ENCODE measurements around the gene ALDH18A1.

The ALDH18A1 gene

DNA sequence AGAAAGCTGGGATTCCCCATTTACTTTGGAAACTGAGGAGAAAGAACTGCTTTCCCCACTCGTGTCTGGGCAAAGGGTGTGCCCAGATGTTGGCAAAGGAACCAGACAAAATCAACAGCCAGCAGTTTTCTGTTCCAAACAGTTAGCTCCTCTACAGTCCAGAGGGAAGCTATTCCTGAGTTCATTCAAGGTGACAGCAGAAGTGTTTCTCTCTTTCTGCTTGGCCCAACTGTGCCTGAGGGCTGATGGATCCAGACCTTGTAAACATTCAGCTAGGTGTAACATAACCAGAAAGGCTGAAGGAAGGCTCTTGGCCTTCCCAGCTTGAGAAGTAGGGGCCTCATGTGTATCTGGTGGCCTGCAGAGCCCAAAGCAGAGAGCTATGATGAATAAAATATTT is 7.0 kb upstream of the ALDH18A1 start:
- TF ChIP-seq, protein P1, sequence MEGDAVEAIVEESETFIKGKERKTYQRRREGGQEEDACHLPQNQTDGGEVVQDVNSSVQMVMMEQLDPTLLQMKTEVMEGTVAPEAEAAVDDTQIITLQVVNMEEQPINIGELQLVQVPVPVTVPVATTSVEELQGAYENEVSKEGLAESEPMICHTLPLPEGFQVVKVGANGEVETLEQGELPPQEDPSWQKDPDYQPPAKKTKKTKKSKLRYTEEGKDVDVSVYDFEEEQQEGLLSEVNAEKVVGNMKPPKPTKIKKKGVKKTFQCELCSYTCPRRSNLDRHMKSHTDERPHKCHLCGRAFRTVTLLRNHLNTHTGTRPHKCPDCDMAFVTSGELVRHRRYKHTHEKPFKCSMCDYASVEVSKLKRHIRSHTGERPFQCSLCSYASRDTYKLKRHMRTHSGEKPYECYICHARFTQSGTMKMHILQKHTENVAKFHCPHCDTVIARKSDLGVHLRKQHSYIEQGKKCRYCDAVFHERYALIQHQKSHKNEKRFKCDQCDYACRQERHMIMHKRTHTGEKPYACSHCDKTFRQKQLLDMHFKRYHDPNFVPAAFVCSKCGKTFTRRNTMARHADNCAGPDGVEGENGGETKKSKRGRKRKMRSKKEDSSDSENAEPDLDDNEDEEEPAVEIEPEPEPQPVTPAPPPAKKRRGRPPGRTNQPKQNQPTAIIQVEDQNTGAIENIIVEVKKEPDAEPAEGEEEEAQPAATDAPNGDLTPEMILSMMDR (IDR thresholded peaks at IDR 0.05; ENCODE audit: insufficient read depth, missing control alignments) = no peak
- DNase-seq (ENCODE audit: insufficient read length, low spot score) = no peak
- no peak for FAIRE-seq

DNA sequence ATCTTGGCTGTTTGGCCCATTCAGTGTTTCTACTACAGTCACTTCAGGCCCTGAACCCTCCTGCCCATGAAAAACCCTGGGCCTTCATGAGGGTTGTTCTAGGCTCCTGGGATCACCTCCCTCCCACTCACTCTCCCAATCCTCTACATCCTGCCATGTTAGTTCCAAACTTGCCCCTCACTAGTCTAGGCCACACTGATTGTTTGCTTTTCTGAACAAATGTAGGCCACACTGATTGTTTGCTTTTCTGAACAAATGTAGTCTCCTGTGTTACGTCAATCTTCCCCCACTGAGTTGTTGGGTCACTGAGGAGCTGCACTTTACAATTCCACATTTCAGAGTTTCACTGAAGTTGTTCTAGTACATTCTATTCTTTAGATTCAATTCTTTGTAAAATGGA is 5.3 kb upstream of the ALDH18A1 start:
- FAIRE-seq = no peak

DNA sequence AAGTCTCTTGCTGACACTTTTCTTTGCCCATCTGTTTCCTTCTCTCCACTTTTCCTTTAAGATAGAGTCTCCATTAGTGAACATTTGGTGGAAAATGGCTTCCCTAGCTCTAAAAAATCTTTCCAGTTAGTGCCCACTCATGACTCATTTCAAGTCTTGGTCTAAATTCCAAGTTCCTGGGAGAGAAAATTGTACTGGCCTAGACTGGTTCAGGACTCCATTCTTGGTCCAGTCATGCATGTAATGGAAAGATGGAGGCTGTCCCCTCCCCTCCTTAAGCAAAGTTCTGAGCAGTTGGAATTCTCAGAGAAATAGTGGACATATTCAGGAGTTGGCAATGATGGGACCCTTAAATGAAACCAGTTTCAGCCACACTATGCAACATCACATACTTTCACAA is 3.8 kb upstream of the ALDH18A1 start:
- TF ChIP-seq, protein P1 (IDR thresholded peaks at IDR 0.05; ENCODE audit: insufficient read depth, missing control alignments) = no peak
- FAIRE-seq = no peak
- DNase-seq (ENCODE audit: insufficient read length, low spot score) = no peak

More for the DNA sequence above, 5.3 kb upstream of the ALDH18A1 start:
- TF ChIP-seq, protein P1 (IDR thresholded peaks at IDR 0.05; ENCODE audit: insufficient read depth, missing control alignments) = no peak
- DNase-seq (ENCODE audit: insufficient read length, low spot score) = no peak

DNA sequence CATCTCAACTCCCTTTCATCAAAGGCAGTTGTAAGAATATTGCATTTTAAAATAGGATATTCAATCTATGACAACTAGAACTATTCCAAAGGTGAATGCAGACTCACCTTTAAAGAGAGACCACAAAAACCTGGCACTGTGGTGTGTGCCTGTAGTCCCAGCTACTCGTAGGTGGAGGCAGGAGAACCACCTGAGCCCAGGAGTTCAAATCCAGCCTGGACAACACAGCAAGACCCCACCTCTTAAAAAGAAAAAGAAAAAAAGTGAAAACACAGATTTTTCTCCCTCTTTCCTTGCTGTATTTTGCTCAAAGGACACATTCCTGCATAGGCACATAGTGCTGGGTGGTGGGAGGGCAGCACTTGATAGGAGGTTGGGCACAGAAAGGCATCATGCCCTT is 739 bp upstream of the ALDH18A1 start:
- DNase-seq (ENCODE audit: insufficient read length, low spot score) = no peak

DNA sequence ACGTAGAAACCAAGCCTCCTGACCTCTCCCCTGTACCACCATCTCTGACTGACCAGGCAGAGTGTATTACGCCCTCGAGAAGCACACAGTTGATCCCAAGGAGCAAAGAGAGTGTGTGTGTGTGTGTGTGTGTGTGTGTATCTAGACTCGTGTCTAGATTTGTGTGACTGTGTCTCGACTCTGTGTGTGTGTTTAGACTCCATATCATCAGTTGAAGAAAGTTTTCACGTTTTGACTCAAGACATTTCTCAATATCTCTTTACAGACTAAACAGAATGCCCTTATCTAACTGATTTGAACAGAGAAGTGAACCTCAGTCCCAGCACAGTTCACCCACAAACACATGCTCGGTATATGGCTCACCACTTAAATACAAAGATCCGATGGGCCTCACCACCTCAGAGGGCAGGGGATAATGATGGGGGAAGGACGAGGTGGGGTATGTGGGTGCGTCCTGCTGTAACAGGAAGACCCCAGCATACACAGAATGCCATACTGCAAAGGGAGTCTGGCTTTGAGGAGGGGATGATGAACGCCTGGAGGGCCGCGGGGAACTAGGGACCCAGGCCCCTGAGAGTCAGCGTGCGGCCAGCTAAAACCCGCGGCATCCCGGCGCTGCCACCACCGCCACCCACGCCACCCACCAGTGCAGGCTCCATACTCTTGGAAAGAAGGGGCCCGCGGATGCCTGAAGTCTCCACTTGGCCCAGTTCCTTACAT is 780 bp downstream of the ALDH18A1 start:
- TF ChIP-seq, protein P1 (IDR thresholded peaks at IDR 0.05; ENCODE audit: insufficient read depth, missing control alignments) = no peak
- FAIRE-seq = no peak
- DNase-seq (ENCODE audit: insufficient read length, low spot score) = no peak

More for the DNA sequence above, 739 bp upstream of the ALDH18A1 start:
- TF ChIP-seq, protein P1 (IDR thresholded peaks at IDR 0.05; ENCODE audit: insufficient read depth, missing control alignments) = no peak
- no peak for FAIRE-seq

DNA sequence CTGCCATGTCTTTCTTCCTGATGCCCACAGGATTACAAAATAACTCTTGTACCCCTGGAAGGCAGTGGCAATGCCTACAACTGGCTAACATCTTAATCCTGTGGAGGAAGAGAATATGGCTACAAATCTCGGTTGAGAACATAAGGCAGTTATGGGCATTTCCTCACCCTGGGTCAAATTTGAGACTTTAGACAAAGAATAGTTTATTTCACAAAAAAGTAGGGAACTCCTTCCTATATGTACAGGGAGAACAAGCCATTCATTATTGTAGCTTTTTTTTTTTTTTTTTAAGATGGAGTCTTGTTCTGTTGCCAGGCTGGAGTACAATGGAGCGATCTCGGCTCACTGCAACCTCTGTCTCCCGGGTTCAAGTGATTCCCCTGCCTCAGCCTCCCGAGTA is 2.6 kb downstream of the ALDH18A1 start:
- DNase-seq (ENCODE audit: insufficient read length, low spot score) (no peak), FAIRE-seq (no peak)
- TF ChIP-seq, protein P1 (IDR thresholded peaks at IDR 0.05; ENCODE audit: insufficient read depth, missing control alignments) = no peak

DNA sequence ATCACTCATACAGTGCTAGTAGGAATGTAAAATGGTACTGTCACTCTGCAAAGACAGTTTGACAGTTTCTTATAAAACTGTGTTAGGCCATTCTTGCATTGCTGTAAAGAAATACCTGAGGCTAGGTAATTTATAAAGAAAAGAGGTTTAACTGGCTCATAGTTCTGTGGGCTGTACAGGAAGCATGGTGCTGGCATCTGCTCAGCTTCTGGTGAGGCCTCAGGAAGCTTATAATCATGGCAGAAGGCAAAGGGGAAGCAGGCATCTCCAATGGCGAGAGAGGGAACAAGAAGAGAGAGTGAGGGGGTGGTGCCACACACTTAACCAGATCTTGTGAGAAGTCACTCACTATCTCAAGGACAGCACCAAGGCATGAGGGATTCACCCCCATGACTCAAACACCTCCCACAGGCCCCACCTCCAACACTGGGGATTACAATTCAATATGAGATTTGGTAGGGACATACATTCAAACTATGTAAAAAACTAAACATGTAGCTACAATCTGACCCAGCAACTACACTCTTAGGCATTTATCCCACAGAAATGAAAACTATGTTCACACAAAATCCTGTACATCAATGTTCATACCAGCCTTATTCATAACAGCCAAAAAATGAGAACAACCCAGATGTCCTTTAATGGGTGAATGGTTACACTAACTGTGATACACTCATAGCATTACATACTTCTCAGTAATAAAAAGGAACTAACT is 5.0 kb downstream of the ALDH18A1 start:
- TF ChIP-seq, protein P1 (IDR thresholded peaks at IDR 0.05; ENCODE audit: insufficient read depth, missing control alignments) = no peak
- DNase-seq (ENCODE audit: insufficient read length, low spot score) (no peak), FAIRE-seq (no peak)

Data from D721Med (cell line).